ENCODE results near the gene WNK3. TPM values are rescaled to one million over a fixed set of nuclear protein-coding genes. Genes with fewer than 3 reads are reported as not detected.

WNK3 gene
- total and polyA plus RNA-seq, 10 of the 15 experiments (the other 5 are each of a cell fraction or from before 2014, with no cell fraction given) = 0.02 to 0.15 (median 0.03) TPM; not detected in 1

DNA sequence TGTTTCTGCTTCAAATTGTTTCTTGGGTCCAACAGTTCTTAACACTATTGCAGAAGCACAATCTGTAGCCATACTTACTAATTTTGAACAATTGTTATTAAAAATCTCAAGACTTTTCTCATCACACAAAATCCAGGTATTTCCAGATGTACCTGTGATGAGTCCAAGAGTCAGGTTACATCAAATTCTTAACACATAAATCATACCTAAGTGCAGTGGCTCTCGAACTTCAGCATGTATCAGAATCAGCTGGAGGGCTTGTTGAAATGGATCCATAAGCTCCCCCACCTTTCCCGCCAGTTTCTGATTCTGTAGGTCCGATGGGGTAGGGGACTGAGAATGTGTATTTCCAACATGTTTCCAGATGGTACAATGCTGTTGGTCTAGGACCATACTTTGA is 185.4 kb downstream of the WNK3 start:
- Histone ChIP-seq H3K9ac (ENCODE audit: control insufficient read depth, insufficient read depth, low read length) (no peak overlapping the region), H2AFZ (ENCODE audit: control insufficient read depth, low read depth, low read length) (no peak overlapping the region), H3K4me3 (no peak overlapping the region), H3K79me2 (ENCODE audit: control insufficient read depth, insufficient read depth, low read length) (peaks cover 11% of the 10 kb centered on the region), H3K4me1 (ENCODE audit: control insufficient read depth, insufficient read depth, low read length) (no peaks in the 10 kb centered on the region), H3K27ac (ENCODE audit: control insufficient read depth, insufficient read depth) (no peak overlapping the region), H3K9me3 (replicated peaks; ENCODE audit: control insufficient read depth, insufficient read depth, low read length) (no peaks in the 10 kb centered on the region), H3K4me2 (ENCODE audit: control insufficient read depth, insufficient read depth) (no peak overlapping the region), H3K27me3 (replicated peaks in 1 of 2; ENCODE audit: control insufficient read depth in 2 of 2, insufficient read depth in 2 of 2, low read length in 1 of 2) (no peaks in the 10 kb centered on the region), H3K36me3 (ENCODE audit: control insufficient read depth in 2 of 2, insufficient read depth in 2 of 2, low read length in 1 of 2) (no peaks in the 10 kb centered on the region; a peak in 1 of 4 replicates), H4K20me1 (ENCODE audit: control insufficient read depth, insufficient read depth) (no peaks in the 10 kb centered on the region; the same call in 1 of the 2 replicates)
- FAIRE-seq = no peak
- TF ChIP-seq ZZZ3 (IDR thresholded peaks at IDR 0.05; ENCODE audit: control insufficient read depth, insufficient read length, low read depth) (no peak), TCF7 (IDR thresholded peaks at IDR 0.05; ENCODE audit: borderline replicate concordance) (no peak), SRF (IDR thresholded peaks at IDR 0.05; ENCODE audit: low read depth in 2 of 2, low read length in 2 of 2) (no peak), POLR2A (IDR thresholded peaks at IDR 0.05; ENCODE audit: low read depth, low read length) (no peak), RELA (IDR thresholded peaks at IDR 0.05; ENCODE audit: borderline replicate concordance, partially characterized antibody) (no peak), CHD2 (IDR thresholded peaks at IDR 0.05; ENCODE audit: borderline replicate concordance, low read depth, low read length) (no peak), NR2C1 (IDR thresholded peaks at IDR 0.05) (no peak), SP1 (IDR thresholded peaks at IDR 0.05; ENCODE audit: low read depth, low read length) (no peak), SREBF1 (IDR thresholded peaks at IDR 0.05; ENCODE audit: low read length) (no peak), MYB (IDR thresholded peaks at IDR 0.05; ENCODE audit: borderline replicate concordance, low read depth, low read length) (no peak), CHD4 (IDR thresholded peaks at IDR 0.05) (no peak)
- TF ChIP-seq, protein P1, sequence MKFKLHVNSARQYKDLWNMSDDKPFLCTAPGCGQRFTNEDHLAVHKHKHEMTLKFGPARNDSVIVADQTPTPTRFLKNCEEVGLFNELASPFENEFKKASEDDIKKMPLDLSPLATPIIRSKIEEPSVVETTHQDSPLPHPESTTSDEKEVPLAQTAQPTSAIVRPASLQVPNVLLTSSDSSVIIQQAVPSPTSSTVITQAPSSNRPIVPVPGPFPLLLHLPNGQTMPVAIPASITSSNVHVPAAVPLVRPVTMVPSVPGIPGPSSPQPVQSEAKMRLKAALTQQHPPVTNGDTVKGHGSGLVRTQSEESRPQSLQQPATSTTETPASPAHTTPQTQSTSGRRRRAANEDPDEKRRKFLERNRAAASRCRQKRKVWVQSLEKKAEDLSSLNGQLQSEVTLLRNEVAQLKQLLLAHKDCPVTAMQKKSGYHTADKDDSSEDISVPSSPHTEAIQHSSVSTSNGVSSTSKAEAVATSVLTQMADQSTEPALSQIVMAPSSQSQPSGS (IDR thresholded peaks at IDR 0.05; ENCODE audit: low read length) = no peak
- no TSS peak for BruUV-seq (replicated peaks)
- RAD21 ChIA-PET (ENCODE audit: unreplicated experiment) = no interaction called here
- CTCF ChIA-PET = interaction anchor here (0.8 kb wide), 1 partner anchor 10 kb away, joined by 3 read pairs; no protein-coding TSS in a partner anchor
- SMC1A ChIA-PET (ENCODE audit: uncharacterized antibody, unreplicated experiment) = no interaction called here
- DNase-seq (ENCODE audit: low read depth, low spot score) = no peak
- in situ Hi-C loops (cut with MboI) (no loop called here), intact Hi-C loops (cut with micrococcal nuclease; ENCODE audit: unreplicated experiment) (no loop called here)
- no peak for ATAC-seq
- POLR2A ChIA-PET = no interaction called here
- 54% methylated on average over 3 of the region's 3 CpGs for WGBS (ENCODE audit: insufficient coverage, insufficient replicate concordance, low lambda C conversion rate, missing lambda C conversion rate)

Measured in GM12878 (cell line).